GM19397 (cell line): ENCODE results near the gene MTHFD1L.

ENCODE experiments used
- ATAC-seq: cut with Tn5 transposase; IDR thresholded peaks from one replicate; pipeline ENCODE4 v1.9.1; 2021; ENCODE audit warnings: mild to moderate bottlenecking, moderate library complexity; ENCODE audit not compliant: unreplicated experiment

The MTHFD1L gene

DNA sequence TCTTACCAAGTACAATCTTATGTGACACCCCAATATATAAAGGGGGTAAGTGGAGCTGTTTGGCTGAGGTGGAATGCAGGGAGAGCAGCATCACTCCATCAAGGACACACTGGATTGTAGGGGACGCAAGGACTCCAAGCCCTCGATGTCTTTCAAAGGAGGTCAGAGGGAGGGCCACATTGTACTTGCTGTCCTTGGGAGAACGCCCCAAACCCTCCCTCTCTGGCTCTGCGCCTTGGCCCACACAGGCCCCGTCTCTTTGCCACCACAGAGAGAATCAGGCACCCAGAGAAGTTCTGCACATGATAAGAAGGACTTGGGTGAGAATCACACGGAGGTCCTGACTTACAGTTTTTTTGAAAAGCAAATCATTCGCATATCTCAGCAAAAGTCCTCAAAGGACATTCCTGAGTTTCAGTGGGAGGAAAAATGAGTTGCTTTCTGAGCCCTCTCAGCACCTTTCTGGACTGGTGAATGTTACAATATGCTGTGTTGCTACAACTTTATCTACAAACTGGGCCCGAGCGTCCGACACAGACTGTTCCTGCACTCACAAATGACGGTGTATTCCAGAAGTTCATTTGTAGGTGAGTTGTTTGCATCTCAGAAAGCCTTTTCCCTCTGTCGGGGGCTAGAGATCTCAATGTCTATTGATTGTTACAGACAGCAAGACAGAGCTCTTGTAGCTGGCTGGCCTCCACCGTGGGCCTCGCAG lies 281.8 kb downstream of the MTHFD1L start:
- ATAC-seq: no peak

DNA sequence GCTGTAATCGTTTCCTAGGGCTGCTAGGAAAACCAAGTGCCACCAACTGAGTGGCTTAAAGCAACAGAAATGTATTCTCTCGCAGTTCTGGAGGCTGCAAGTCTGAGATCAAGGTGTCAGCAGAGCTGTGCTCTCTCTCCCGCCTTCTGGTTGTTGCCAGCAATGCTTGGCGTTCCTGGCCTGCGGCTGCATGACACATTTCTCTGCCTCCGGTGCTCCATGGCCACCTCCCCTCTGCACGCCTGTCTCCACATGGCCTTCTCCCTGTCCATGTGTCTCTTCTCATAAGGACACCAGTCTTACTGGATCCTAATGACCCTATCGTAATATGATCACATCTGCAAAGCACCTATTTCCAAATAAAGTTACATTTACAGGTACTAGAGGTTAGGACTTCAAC lies 282.6 kb downstream of the MTHFD1L start:
- no peak for ATAC-seq

DNA sequence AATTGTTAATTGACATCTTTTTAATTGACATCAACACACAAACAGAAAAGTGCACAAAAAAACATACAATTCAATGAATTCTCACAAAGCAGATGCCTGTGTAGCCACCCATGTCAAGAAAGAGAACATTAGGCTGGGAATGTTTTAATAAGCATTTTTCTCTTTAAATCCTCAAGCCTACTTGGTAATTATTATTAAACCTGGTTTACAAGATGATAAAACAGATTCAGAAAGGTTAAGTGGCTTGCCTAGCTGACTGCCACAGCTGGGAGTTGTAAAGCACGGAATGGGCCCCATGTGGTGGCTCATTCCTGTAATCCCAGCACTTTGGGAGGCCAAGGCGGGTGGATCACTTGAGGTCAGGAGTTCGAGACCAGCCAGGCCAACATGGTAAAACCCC lies 284.3 kb downstream of the MTHFD1L start:
- no peak for ATAC-seq
